ENCODE data around the gene COX11. TPM values are rescaled to one million over a fixed set of nuclear protein-coding genes. Genes with fewer than 3 reads are reported as not detected.

The COX11 gene
- total and polyA plus RNA-seq, 12 donors, result 18.9 to 64.6 (median 55.8) TPM

DNA sequence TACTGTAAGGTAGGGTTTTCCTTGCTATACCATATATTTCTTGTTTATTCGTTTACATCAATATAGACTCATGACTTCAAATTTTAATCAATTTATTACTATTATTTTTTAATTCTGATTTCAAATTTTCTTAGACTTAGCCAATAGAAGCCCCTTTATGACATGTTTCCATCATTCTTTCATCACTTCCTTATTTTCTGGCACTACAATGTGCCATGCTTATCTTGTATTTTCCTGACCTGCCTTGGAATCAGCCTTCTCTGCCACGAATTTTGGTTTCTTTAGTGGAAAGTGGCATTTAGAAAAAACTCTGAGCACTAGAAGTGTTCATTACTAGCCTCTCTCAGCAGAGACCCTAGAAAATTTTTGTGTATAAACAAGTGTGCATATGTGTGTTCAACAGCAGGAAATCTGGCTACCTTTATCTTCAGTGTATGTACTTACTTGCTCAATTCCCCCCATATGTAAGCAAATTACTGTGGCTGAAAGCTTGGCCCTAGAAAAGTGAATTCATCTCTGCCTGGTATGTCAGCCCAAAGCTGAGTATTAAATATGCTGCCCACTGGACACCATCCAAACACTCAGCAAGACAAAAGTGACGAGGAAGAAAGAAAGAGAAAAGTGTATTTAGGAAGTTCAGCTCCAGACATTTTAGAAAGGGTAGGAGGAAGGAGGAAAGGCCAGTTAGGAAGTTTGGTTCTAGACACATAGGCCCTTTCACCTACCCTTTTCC is 4.1 kb upstream of the COX11 start:
- ATAC-seq, result no peak
- Histone ChIP-seq H3K27ac (no peak overlapping the region), H3K9me3 (no peaks in the 10 kb centered on the region), H3K4me1 (peaks cover 0 to 15% (median 13%) of the 10 kb centered on the region in 9 donors), H3K4me3 (no peak overlapping the region), H3K36me3 (no peaks in the 10 kb centered on the region), H3K27me3 (no peaks in the 10 kb centered on the region)
- TF ChIP-seq, protein P1, sequence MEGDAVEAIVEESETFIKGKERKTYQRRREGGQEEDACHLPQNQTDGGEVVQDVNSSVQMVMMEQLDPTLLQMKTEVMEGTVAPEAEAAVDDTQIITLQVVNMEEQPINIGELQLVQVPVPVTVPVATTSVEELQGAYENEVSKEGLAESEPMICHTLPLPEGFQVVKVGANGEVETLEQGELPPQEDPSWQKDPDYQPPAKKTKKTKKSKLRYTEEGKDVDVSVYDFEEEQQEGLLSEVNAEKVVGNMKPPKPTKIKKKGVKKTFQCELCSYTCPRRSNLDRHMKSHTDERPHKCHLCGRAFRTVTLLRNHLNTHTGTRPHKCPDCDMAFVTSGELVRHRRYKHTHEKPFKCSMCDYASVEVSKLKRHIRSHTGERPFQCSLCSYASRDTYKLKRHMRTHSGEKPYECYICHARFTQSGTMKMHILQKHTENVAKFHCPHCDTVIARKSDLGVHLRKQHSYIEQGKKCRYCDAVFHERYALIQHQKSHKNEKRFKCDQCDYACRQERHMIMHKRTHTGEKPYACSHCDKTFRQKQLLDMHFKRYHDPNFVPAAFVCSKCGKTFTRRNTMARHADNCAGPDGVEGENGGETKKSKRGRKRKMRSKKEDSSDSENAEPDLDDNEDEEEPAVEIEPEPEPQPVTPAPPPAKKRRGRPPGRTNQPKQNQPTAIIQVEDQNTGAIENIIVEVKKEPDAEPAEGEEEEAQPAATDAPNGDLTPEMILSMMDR (IDR thresholded peaks at IDR 0.05), result no peak
- intact Hi-C loops (cut with DNase I), result no loop called here
- WGBS, 2 donors, result 79 to 84% methylated on average over 3 of the region's 3 CpGs
- no peak for DNase-seq

DNA sequence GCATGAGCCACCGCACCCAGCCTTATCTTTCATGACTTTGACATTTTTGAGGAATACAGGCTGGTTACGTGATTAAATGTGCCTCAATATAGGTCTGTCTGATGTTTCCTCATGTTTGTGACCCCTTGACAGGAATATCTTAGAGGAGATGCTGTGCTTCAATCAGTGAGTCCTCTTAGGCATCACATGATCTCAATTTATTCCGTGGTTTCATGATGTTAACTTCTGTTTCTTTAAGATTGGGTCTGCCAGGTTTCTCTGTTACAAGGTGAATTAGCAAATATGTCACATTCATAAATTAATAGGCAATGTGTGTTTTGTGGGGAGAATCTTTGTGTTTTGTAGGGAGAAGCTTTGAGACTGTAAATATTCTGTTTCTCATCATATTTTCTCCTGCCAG is 3.4 kb upstream of the COX11 start:
- intact Hi-C loops (cut with DNase I), result no loop called here
- Histone ChIP-seq H3K9me3 (no peaks in the 10 kb centered on the region), H3K27me3 (no peaks in the 10 kb centered on the region), H3K4me1 (peaks cover 3 to 21% (median 20%) of the 10 kb centered on the region in 9 donors), H3K27ac (no peak overlapping the region), H3K36me3 (no peaks in the 10 kb centered on the region), H3K4me3 (no peak overlapping the region)
- TF ChIP-seq, protein P1 (IDR thresholded peaks at IDR 0.05), result no peak
- ATAC-seq, result no peak
- WGBS, 2 donors, result 81 to 91% methylated on average over 3 of the region's 3 CpGs
- no peak for DNase-seq

DNA sequence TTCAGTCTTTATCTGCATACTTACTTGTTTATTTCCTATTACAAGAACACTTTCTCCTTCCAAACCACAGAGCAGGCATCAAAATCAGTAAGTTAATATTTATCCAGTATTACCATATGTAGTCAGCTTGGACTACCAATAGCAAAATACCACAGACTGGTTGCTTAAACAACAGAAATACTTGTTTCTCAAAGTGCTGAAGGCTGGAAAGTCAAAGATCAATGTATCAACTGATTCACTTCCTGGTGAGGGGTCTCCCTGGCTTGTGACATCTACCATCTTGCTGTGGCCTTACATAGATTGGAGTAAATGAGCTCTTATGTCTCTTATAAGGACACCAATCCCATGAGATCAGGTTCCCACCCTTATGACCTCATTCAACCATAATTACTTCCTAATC is 2.7 kb upstream of the COX11 start:
- ATAC-seq, result no peak
- H3K4me1 ChIP-seq, result peaks cover 3 to 29% (median 25%) of the 10 kb centered on the region in 9 donors
- H3K36me3 ChIP-seq, result no peaks in the 10 kb centered on the region
- DNase-seq, result no peak
- H3K4me3 ChIP-seq, result no peak overlapping the region
- no peaks in the 10 kb centered on the region for H3K27me3 ChIP-seq
- intact Hi-C loops (cut with DNase I), result no loop called here
- TF ChIP-seq, protein P1 (IDR thresholded peaks at IDR 0.05), result no peak
- H3K27ac ChIP-seq, result no peak overlapping the region
- H3K9me3 ChIP-seq, result no peaks in the 10 kb centered on the region

DNA sequence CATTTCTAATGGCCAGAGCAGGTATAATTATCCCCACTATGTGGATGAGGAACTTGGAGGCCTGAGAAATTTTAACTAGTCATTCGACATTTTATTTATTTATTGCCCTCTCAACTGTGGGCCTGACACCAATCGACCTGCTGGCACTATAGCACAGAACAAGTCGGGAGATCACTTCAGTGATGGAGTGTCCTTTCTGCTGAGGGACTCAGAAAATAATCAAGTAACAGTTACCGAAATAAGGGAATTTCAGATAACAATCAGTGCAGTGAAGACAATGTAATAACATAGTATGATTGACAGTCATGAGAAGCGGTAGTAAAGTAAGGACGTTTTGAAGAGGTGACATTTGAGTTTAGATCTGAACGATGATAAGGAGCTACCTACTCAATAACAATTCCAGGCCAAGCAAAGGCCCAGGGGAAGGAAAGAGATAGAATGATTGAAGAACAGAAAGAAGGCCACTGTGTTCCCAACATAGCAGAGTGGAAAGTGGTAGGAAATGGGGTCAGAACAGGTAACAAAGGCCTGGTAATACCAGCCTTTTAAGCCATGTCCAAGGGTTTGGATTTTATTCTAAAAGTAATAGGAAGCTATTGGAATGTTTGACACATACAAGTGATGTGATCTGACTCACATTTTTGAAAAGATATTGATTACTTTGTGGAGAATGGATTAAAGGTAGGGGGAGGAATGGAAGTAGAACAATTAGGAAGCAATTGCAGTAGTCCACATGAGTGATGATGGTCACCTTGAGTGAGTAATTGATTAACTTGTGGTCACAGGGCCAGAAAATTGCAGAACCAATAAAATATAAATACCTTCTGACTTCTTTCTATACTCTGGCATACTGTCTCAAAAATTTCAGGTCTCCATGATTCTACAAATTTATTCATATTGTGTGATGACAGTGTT is 1.5 kb upstream of the COX11 start:
- WGBS, 2 donors, result 58 to 67% methylated on average over 7 of the region's 7 CpGs

More for the DNA sequence above, 1.5 kb upstream of the COX11 start:
- Histone ChIP-seq H3K27ac (peak overlapping the region in 9 of 10 donors; percentile 75 to 91 (median 86)), H3K4me3 (peak overlapping the region in 9 of 10 donors; percentile 75 to 98 (median 83)), H3K36me3 (peaks cover 0 to 7% (median 2%) of the 10 kb centered on the region in 9 donors), H3K4me1 (peaks cover 3 to 32% (median 26%) of the 10 kb centered on the region in 9 donors), H3K9me3 (no peaks in the 10 kb centered on the region), H3K27me3 (no peaks in the 10 kb centered on the region)
- TF ChIP-seq, protein P1 (IDR thresholded peaks at IDR 0.05), result no peak
- DNase-seq, result no peak
- intact Hi-C loops (cut with DNase I), result no loop called here
- no peak for ATAC-seq

Data from heart right ventricle (tissue), 16 donors.